Measurements from ENCODE around the gene ACKR1. TPM values are rescaled to one million over a fixed set of nuclear protein-coding genes. Genes with fewer than 3 reads are reported as not detected.

Gene ACKR1
- total and polyA plus RNA-seq, 9 donors, result 5.6 to 43.0 (median 36.2) TPM

DNA sequence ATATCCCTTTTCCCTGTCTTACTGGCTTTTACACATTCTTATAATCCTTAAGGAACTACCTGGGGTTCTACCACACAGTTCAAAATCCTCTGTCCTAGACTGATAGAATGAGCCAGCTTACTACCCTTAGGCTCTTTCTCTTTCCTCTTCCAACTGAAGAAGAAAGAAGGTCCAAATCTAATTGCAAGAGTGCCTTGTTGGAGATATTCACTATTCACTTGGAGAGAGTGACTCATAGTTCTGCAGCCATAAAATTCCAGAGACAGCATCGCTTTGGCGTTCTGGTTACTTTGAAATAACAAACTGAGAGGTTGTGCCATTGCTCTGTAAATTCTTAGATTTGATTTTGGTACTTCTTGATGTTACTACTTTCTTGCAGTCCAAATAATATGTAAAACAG lies 29.1 kb upstream of the ACKR1 start:
- TF ChIP-seq POLR2A (IDR thresholded peaks at IDR 0.05) (no peak), CTCF (IDR thresholded peaks at IDR 0.05) (no peak), EP300 (IDR thresholded peaks at IDR 0.05) (no peak)
- H3K9me3 ChIP-seq, result peaks cover 0 to 5% of the 10 kb centered on the region in 2 donors
- no peaks in the 10 kb centered on the region for H3K27me3 ChIP-seq
- no peak overlapping the region for H3K4me3 ChIP-seq
- no peaks in the 10 kb centered on the region for H3K4me1 ChIP-seq (ENCODE audit: insufficient read depth)
- 69 to 77% (median 75%) methylated on average over 2 of the region's 2 CpGs for WGBS, 3 donors
- intact Hi-C loops (cut with DNase I), result no loop called here
- H3K27ac ChIP-seq, result no peak overlapping the region
- H3K36me3 ChIP-seq, result no peaks in the 10 kb centered on the region
- DNase-seq, result no peak

DNA sequence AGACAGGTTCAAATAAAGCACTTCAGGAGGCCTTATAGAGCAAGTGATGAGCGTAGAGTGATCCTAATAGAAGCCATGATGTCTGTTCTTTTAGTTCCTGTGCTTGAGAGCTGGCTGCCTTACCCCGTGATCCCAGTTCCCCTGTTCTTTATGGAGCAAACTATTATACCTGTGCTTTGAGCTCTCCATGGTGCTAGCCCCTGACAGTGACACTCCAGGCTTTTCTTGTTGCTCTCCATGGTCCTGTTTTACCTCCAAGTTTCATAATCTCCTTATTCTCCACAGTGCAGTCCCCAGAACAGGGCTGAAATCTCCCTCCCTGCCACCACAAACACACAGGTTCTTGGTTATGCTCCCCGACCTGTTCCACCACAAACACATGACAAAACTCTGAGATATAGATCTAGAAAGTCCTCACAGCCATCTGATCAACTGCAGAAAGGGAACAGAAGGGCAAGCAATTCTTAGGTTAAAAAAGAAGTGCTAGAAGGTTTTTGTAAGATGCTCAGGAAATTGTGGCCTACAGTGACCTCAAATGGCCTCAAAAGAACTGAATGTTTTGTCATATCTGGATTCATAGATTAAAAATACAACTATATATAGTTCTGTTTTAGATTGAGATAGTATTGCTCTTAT lies 27.3 kb upstream of the ACKR1 start:
- H3K36me3 ChIP-seq, result no peaks in the 10 kb centered on the region
- no peaks in the 10 kb centered on the region for H3K27me3 ChIP-seq
- WGBS, 3 donors, result 1 to 5% (median 3%) methylated on average over 3 of the region's 3 CpGs
- TF ChIP-seq EP300 (IDR thresholded peaks at IDR 0.05), result no peak
- no peak for TF ChIP-seq POLR2A (IDR thresholded peaks at IDR 0.05)
- no peak for TF ChIP-seq CTCF (IDR thresholded peaks at IDR 0.05)
- no peak for DNase-seq
- H3K4me1 ChIP-seq (ENCODE audit: insufficient read depth), result no peaks in the 10 kb centered on the region
- no peak overlapping the region for H3K4me3 ChIP-seq
- no peak overlapping the region for H3K27ac ChIP-seq
- H3K9me3 ChIP-seq, result no peaks in the 10 kb centered on the region
- intact Hi-C loops (cut with DNase I), result no loop called here

- Histone ChIP-seq H3K27me3 (no peaks in the 10 kb centered on the region), H3K27ac (no peak overlapping the region), H3K9me3 (no peaks in the 10 kb centered on the region), H3K4me3 (no peak overlapping the region), H3K36me3 (no peaks in the 10 kb centered on the region), H3K4me1 (ENCODE audit: insufficient read depth) (no peaks in the 10 kb centered on the region)
- TF ChIP-seq CTCF (IDR thresholded peaks at IDR 0.05), result no peak
- TF ChIP-seq EP300 (IDR thresholded peaks at IDR 0.05), result no peak
- no peak for TF ChIP-seq POLR2A (IDR thresholded peaks at IDR 0.05)
- no peak for DNase-seq
- intact Hi-C loops (cut with DNase I), result no loop called here
Observed at GRCh38 chr1:159179906-159180305, 24.8 kb upstream of the ACKR1 start.

DNA sequence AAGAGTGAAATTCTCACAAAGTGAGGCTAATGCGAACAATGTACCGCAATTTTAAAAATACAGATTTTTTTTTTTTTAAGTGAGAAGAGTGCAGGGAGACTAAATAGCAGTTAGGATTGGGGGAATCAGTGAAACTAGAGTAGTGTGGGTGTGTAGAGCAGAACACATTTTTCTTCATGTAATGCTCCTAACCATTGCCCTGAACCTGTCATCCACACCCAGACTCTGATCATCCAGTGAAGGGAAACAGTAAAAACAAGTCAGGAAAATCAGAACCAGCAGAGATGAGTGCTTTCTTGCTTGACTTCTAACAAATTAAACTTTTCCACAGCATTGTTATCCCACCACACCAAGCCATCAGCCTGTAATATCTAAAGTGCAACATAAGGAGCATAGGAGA lies 24.2 kb upstream of the ACKR1 start:
- no peak for TF ChIP-seq CTCF (IDR thresholded peaks at IDR 0.05)
- no peak for TF ChIP-seq POLR2A (IDR thresholded peaks at IDR 0.05)
- TF ChIP-seq EP300 (IDR thresholded peaks at IDR 0.05), result no peak
- no peak overlapping the region for H3K27ac ChIP-seq
- H3K36me3 ChIP-seq, result no peaks in the 10 kb centered on the region
- DNase-seq, result no peak
- WGBS, 3 donors, result 94 to 96% (median 95%) methylated on average over 2 of the region's 2 CpGs
- no peaks in the 10 kb centered on the region for H3K9me3 ChIP-seq
- intact Hi-C loops (cut with DNase I), result no loop called here
- H3K27me3 ChIP-seq, result no peaks in the 10 kb centered on the region
- no peaks in the 10 kb centered on the region for H3K4me1 ChIP-seq (ENCODE audit: insufficient read depth)
- no peak overlapping the region for H3K4me3 ChIP-seq
